Naive thymus-derived CD4-positive, alpha-beta T cell (primary cell): ENCODE measurements around the gene DDX31. TPM values are rescaled to one million over a fixed set of nuclear protein-coding genes. Genes with fewer than 3 reads are reported as not detected.

Source experiments
- ATAC-seq: fragments of 150-1000 bp; cut with Tn5 transposase; 2 replicates; pipeline ENCODE4 v1.10.0; 2021; ENCODE audit warnings: mild to moderate bottlenecking, moderate library complexity
- CTCF ChIA-PET: fragments of 350-600 bp; sonication (Branson Sonifier 250); formaldehyde crosslinking; loops from one replicate; lab custom pipeline; 2021; ENCODE audit warnings: antibody characterized with exemption; lab: Charles Lee
- POLR2A ChIA-PET: fragments of 350-600 bp; sonication (Branson Sonifier 250); formaldehyde crosslinking; loops from one replicate; lab custom pipeline; 2021; ENCODE audit warnings: antibody characterized with exemption, inconsistent platforms; lab: Charles Lee
- DNase-seq, 9 donors: peaks; one replicate each; pipeline versions ENCODE4 v3.0.0 to v3.0.0-alpha.2; 2020 to 2022; ENCODE audit warnings: mixed read lengths in 1 of 9
- H3K27ac ChIP-seq: one replicate; pipeline ENCODE4 v1.7.0; 2013; ENCODE audit warnings: mild to moderate bottlenecking, low read depth, low read length, moderate library complexity
- H3K27me3 ChIP-seq, 2 donors: one replicate each; pipeline ENCODE4 v1.7.0; 2013; ENCODE audit warnings: low read length in 2 of 2, mild to moderate bottlenecking in 2 of 2, moderate library complexity in 2 of 2; ENCODE audit not compliant: control insufficient read depth in 2 of 2, insufficient read depth in 2 of 2
- H3K36me3 ChIP-seq, 3 experiments: 1 replicate in 2 of 3; 2 replicates in 1 of 3; pipeline ENCODE4 v1.7.0; 2013; ENCODE audit warnings: low read length in 3 of 3, mild to moderate bottlenecking in 3 of 3, moderate library complexity in 1 of 3; ENCODE audit not compliant: insufficient read depth in 3 of 3, control insufficient read depth in 2 of 3
- H3K4me1 ChIP-seq, 2 donors: one replicate each; pipeline ENCODE4 v1.7.0; 2013; ENCODE audit warnings: low read length in 2 of 2, mild to moderate bottlenecking in 2 of 2, moderate library complexity in 1 of 2; ENCODE audit not compliant: control insufficient read depth in 2 of 2, insufficient read depth in 2 of 2
- H3K4me3 ChIP-seq: 2 replicates; pipeline ENCODE4 v1.7.0; 2013; ENCODE audit warnings: mild to moderate bottlenecking, low read length
- H3K9me3 ChIP-seq, 3 experiments: 1 replicate in 2 of 3; 2 replicates in 1 of 3; pipeline ENCODE4 v1.7.0; 2013; ENCODE audit warnings: low read length in 3 of 3; ENCODE audit not compliant: control insufficient read depth in 2 of 3
- H3K27ac Mint-ChIP-seq, 9 donors: one replicate each; pipeline ENCODE4 v1.8.0; 2020 to 2022; ENCODE audit warnings: mixed read lengths in 9 of 9, mild to moderate bottlenecking in 8 of 9, moderate library complexity in 5 of 9, inconsistent platforms in 2 of 9
- H3K27me3 Mint-ChIP-seq, 5 donors: one replicate each; pipeline ENCODE4 v1.8.0; 2021 to 2022; ENCODE audit warnings: mixed read lengths in 5 of 5, mild to moderate bottlenecking in 1 of 5
- H3K36me3 Mint-ChIP-seq, 5 donors: one replicate each; pipeline ENCODE4 v1.8.0; 2020 to 2022; ENCODE audit warnings: mixed read lengths in 5 of 5, mild to moderate bottlenecking in 3 of 5, inconsistent platforms in 1 of 5
- H3K4me1 Mint-ChIP-seq, 7 donors: one replicate each; pipeline ENCODE4 v1.8.0; 2020 to 2022; ENCODE audit warnings: mixed read lengths in 7 of 7, mild to moderate bottlenecking in 3 of 7, inconsistent platforms in 1 of 7
- H3K4me3 Mint-ChIP-seq, 10 donors: one replicate each; pipeline ENCODE4 v1.8.0; 2020 to 2022; ENCODE audit warnings: mild to moderate bottlenecking in 10 of 10, mixed read lengths in 10 of 10, moderate library complexity in 6 of 10, inconsistent platforms in 2 of 10
- H3K9me3 Mint-ChIP-seq, 11 donors: one replicate each; pipeline ENCODE4 v1.8.0; 2020 to 2022; ENCODE audit warnings: mixed read lengths in 11 of 11, mild to moderate bottlenecking in 4 of 11, inconsistent platforms in 1 of 11, moderate library complexity in 1 of 11
- intact Hi-C, 2 donors: fragments of 100-400 bp; cut with micrococcal nuclease; formaldehyde crosslinking; loops; one replicate each; pipeline ENCODE4 v1.15.1; 2023
- polyA plus RNA-seq, 2 donors: library from polyadenylated mRNA; unstranded; fragments of 300-500 nt; fragmentation: Illumina TruSeq; gene quantifications; one replicate each; pipeline ENCODE4 v1.2.3, GENCODE V29; 2021
- total RNA-seq, 6 experiments: library from RNA in 5 of 6; stranded (reverse) in 5 of 6; gene quantifications; 1 replicate in 5 of 6; 2 replicates in 1 of 6; pipeline ENCODE4 v1.2.3 and lab custom pipeline; 2021 to 2026

Gene DDX31
- total and polyA plus RNA-seq, 7 experiments from 2014 or later: 8.2 to 28.0 (median 18.2) TPM

DNA sequence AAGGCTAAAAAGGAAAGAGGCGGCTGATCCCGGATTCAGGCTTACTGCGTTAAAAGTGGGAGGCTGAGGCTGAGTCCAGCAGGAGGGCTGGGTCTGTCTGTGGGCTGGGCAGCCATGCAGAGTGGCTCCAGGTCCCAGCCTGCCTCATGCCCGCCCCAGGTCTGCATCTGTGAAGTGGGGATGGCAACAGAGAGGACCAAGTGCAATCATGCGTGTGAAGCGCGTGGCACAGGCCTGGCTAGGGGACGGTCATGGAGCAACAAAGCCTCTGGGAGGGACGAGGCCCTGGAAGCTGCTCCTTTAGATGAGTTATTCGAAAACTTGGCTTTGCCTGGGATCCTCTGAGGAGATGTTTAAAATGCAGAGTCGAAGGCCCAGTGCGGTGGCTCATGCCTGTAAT is 117.7 kb downstream of the DDX31 start:
- DNase-seq (no peak), ATAC-seq (no peak)
- no peak overlapping the region for H3K27ac Mint-ChIP-seq
- no peaks in the 10 kb centered on the region for H3K36me3 ChIP-seq
- H3K36me3 Mint-ChIP-seq: peaks cover 0 to 4% (median 0%) of the 10 kb centered on the region in 5 donors
- H3K4me1 Mint-ChIP-seq: no peaks in the 10 kb centered on the region
- H3K9me3 ChIP-seq: no peaks in the 10 kb centered on the region
- no peak overlapping the region for H3K4me3 ChIP-seq
- H3K4me3 Mint-ChIP-seq: no peak overlapping the region
- H3K4me1 ChIP-seq: no peaks in the 10 kb centered on the region
- H3K9me3 Mint-ChIP-seq: peaks cover 0 to 2% (median 0%) of the 10 kb centered on the region in 11 donors
- H3K27me3 ChIP-seq: no peaks in the 10 kb centered on the region
- intact Hi-C loops: no loop called here
- POLR2A ChIA-PET: no interaction called here
- CTCF ChIA-PET: interaction anchor here (0.7 to 0.8 kb wide), 2 partner anchors 26 to 1503 kb away, joined by 4 read pairs; no protein-coding TSS in a partner anchor
- no peak overlapping the region for H3K27ac ChIP-seq
- H3K27me3 Mint-ChIP-seq: peaks cover 9 to 22% (median 14%) of the 10 kb centered on the region in 5 donors

DNA sequence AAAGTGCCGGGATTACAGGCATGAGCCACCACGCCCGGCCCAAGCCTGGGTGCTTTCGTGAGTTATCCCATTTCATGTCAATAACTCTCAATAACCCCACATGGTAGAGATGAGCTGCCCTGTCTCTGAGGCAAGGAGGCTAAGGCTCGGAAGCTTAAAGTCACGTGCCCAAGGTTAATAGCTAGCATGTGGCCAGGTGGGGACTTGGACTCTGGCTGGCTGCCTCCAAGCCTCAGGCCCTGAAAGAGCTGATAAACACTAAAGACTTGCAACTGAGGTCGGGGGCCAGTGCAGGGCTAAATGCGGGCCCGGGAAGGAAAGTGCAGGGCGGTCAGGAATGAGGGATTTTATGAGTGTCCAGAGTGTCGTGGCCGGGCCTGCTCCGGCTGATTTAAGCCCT is 118.2 kb downstream of the DDX31 start:
- H3K4me3 ChIP-seq: no peak overlapping the region
- Mint-ChIP-seq H3K4me1 (no peaks in the 10 kb centered on the region), H3K27ac (no peak overlapping the region), H3K27me3 (peaks cover 9 to 26% (median 14%) of the 10 kb centered on the region in 5 donors), H3K9me3 (peaks cover 0 to 2% (median 0%) of the 10 kb centered on the region in 11 donors), H3K36me3 (peaks cover 0 to 4% (median 0%) of the 10 kb centered on the region in 5 donors), H3K4me3 (no peak overlapping the region)
- ChIA-PET POLR2A (no interaction called here), CTCF (interaction anchor here (0.8 kb wide), 1 partner anchor 1503 kb away, joined by 4 read pairs; no protein-coding TSS in a partner anchor)
- no peaks in the 10 kb centered on the region for H3K9me3 ChIP-seq
- no peak for ATAC-seq
- no peak for DNase-seq
- H3K27me3 ChIP-seq: no peaks in the 10 kb centered on the region
- intact Hi-C loops: no loop called here
- H3K27ac ChIP-seq: no peak overlapping the region
- H3K36me3 ChIP-seq: no peaks in the 10 kb centered on the region
- no peaks in the 10 kb centered on the region for H3K4me1 ChIP-seq

GRCh38 chr9:132548751-132549640 is 120.8 kb downstream of the DDX31 start:
- peaks cover 4 to 26% (median 14%) of the 10 kb centered on the region in 5 donors for H3K27me3 Mint-ChIP-seq
- ChIA-PET POLR2A (no interaction called here), CTCF (no interaction called here)
- H3K4me3 Mint-ChIP-seq: no peak overlapping the region
- intact Hi-C loops: no loop called here
- no peaks in the 10 kb centered on the region for H3K9me3 ChIP-seq
- no peak overlapping the region for H3K27ac ChIP-seq
- H3K27me3 ChIP-seq: no peaks in the 10 kb centered on the region
- peaks cover 0 to 2% (median 0%) of the 10 kb centered on the region in 11 donors for H3K9me3 Mint-ChIP-seq
- H3K4me1 ChIP-seq: no peaks in the 10 kb centered on the region
- ATAC-seq (no peak), DNase-seq (no peak)
- no peaks in the 10 kb centered on the region for H3K36me3 Mint-ChIP-seq
- no peaks in the 10 kb centered on the region for H3K36me3 ChIP-seq
- no peak overlapping the region for H3K4me3 ChIP-seq
- no peaks in the 10 kb centered on the region for H3K4me1 Mint-ChIP-seq
- H3K27ac Mint-ChIP-seq: no peak overlapping the region

- Histone ChIP-seq H3K4me3 (no peak overlapping the region), H3K9me3 (no peaks in the 10 kb centered on the region), H3K36me3 (no peaks in the 10 kb centered on the region), H3K27me3 (no peaks in the 10 kb centered on the region), H3K27ac (no peak overlapping the region), H3K4me1 (no peaks in the 10 kb centered on the region)
- ChIA-PET CTCF (no interaction called here), POLR2A (no interaction called here)
- peaks cover 4 to 26% (median 14%) of the 10 kb centered on the region in 5 donors for H3K27me3 Mint-ChIP-seq
- peaks cover 0 to 2% (median 0%) of the 10 kb centered on the region in 11 donors for H3K9me3 Mint-ChIP-seq
- no peaks in the 10 kb centered on the region for H3K36me3 Mint-ChIP-seq
- intact Hi-C loops: no loop called here
- H3K4me3 Mint-ChIP-seq: no peak overlapping the region
- ATAC-seq: no peak
- no peaks in the 10 kb centered on the region for H3K4me1 Mint-ChIP-seq
- no peak overlapping the region for H3K27ac Mint-ChIP-seq
- DNase-seq: no peak
Measured at GRCh38 chr9:132547976-132548730, 121.6 kb downstream of the DDX31 start.

- ChIA-PET POLR2A (no interaction called here), CTCF (no interaction called here)
- H3K27me3 ChIP-seq: no peaks in the 10 kb centered on the region
- H3K4me3 ChIP-seq: no peak overlapping the region
- Mint-ChIP-seq H3K36me3 (no peaks in the 10 kb centered on the region), H3K4me1 (no peaks in the 10 kb centered on the region), H3K4me3 (no peak overlapping the region), H3K27me3 (peaks cover 4 to 26% (median 14%) of the 10 kb centered on the region in 5 donors), H3K27ac (no peak overlapping the region), H3K9me3 (peaks cover 0 to 2% (median 0%) of the 10 kb centered on the region in 11 donors)
- no peaks in the 10 kb centered on the region for H3K9me3 ChIP-seq
- intact Hi-C loops: no loop called here
- no peaks in the 10 kb centered on the region for H3K4me1 ChIP-seq
- ATAC-seq: no peak
- H3K27ac ChIP-seq: no peak overlapping the region
- H3K36me3 ChIP-seq: no peaks in the 10 kb centered on the region
- DNase-seq: no peak
Measured at GRCh38 chr9:132547436-132547835, 122.3 kb downstream of the DDX31 start.

DNA sequence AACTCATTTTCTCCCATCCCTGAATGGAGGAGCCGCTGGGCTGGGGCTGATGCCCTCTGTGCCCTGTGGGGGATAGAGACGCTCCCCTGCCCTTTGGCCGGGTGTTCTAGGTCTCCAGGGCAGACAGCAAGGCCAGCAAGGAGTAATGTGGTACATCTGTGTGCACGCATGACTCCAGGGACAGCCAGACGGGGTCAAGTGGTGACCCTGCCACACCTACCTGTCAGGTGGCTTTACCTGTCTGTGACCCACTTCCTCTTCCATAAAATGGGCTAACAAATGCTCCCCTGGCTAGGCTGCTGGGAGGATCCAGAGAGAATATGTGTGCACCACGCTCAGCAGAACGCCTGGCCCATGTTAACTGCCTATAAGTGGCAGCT is 122.7 kb downstream of the DDX31 start:
- Histone ChIP-seq H3K27ac (no peak overlapping the region), H3K27me3 (no peaks in the 10 kb centered on the region), H3K4me1 (no peaks in the 10 kb centered on the region), H3K4me3 (no peak overlapping the region), H3K36me3 (no peaks in the 10 kb centered on the region), H3K9me3 (no peaks in the 10 kb centered on the region)
- H3K36me3 Mint-ChIP-seq: no peaks in the 10 kb centered on the region
- H3K9me3 Mint-ChIP-seq: peaks cover 0 to 2% (median 0%) of the 10 kb centered on the region in 11 donors
- ChIA-PET POLR2A (no interaction called here), CTCF (no interaction called here)
- DNase-seq (no peak), ATAC-seq (no peak)
- peaks cover 4 to 26% (median 14%) of the 10 kb centered on the region in 5 donors for H3K27me3 Mint-ChIP-seq
- no peak overlapping the region for H3K27ac Mint-ChIP-seq
- no peak overlapping the region for H3K4me3 Mint-ChIP-seq
- intact Hi-C loops: no loop called here
- H3K4me1 Mint-ChIP-seq: no peaks in the 10 kb centered on the region
